Measurements from ENCODE around the gene PTPRN.

The PTPRN gene

DNA sequence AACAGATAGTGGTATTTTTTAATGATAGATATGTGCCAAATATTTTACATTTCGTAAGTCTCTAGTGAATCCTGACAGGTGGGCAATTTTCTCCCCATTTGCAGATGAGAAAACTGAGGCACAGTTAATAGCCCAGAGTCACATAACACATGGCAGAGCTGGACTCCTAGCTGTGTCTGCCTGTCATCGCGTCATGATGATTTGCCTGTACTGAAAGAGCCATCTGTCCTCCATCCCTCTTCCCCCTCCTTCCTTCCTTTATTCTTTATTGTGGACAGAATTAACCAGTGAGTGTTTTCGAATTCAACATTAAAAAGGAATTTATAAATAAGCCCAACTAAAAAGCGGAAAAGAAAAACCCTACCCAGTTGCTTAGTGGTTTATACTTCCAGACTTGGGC, 26.8 kb downstream of the PTPRN start:
- TF ChIP-seq, protein P1, sequence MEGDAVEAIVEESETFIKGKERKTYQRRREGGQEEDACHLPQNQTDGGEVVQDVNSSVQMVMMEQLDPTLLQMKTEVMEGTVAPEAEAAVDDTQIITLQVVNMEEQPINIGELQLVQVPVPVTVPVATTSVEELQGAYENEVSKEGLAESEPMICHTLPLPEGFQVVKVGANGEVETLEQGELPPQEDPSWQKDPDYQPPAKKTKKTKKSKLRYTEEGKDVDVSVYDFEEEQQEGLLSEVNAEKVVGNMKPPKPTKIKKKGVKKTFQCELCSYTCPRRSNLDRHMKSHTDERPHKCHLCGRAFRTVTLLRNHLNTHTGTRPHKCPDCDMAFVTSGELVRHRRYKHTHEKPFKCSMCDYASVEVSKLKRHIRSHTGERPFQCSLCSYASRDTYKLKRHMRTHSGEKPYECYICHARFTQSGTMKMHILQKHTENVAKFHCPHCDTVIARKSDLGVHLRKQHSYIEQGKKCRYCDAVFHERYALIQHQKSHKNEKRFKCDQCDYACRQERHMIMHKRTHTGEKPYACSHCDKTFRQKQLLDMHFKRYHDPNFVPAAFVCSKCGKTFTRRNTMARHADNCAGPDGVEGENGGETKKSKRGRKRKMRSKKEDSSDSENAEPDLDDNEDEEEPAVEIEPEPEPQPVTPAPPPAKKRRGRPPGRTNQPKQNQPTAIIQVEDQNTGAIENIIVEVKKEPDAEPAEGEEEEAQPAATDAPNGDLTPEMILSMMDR (IDR thresholded peaks at IDR 0.05; ENCODE audit: insufficient read depth, low read depth, low read length, missing control alignments): no peak
- no peak for DNase-seq (ENCODE audit: low read depth)
- no peak overlapping the region for H3K4me3 ChIP-seq (ENCODE audit: low read length)

DNA sequence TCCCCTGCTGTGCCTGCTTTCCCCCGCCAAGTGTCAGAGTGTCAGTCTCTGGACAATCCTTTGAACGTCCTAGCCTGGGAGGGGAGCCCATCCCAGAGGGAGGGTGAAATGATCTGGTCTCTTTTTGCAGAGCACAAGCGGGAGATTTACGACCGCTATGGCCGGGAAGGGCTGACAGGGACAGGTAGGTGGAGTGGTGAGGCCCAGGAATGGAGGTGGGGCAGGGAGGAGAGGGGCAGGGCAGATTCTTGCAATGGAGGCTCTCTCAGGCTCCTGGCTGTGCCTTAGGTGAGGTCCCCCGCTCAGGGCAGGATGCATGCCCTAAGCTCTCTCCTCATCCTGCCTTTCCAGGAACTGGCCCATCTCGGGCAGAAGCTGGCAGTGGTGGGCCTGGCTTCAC, 27.6 kb downstream of the PTPRN start:
- H3K4me3 ChIP-seq (ENCODE audit: low read length): no peak overlapping the region
- TF ChIP-seq, protein P1 (IDR thresholded peaks at IDR 0.05; ENCODE audit: insufficient read depth, low read depth, low read length, missing control alignments): no peak
- no peak for DNase-seq (ENCODE audit: low read depth)

DNA sequence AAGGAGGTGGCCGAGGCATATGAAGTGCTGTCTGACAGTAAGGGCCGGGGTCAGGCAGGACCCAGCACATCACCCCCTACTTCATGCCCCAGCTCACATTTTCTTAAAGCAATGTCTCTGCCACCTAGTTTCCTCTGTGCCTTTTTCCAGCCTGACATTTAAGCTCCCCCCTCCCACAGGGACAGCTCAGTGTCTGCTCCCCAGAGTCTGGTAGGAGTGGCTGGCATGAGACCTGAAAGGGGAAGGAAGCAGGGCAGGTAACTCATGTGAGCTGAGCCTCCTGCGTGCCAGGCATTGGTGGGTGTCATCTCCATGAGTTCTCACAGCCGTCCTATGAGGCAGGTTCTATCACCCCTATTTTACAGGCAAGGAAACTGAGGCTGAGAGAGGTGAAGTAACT, 28.6 kb downstream of the PTPRN start:
- no peak overlapping the region for H3K4me3 ChIP-seq (ENCODE audit: low read length)
- no peak for DNase-seq (ENCODE audit: low read depth)
- TF ChIP-seq, protein P1 (IDR thresholded peaks at IDR 0.05; ENCODE audit: insufficient read depth, low read depth, low read length, missing control alignments): no peak

DNA sequence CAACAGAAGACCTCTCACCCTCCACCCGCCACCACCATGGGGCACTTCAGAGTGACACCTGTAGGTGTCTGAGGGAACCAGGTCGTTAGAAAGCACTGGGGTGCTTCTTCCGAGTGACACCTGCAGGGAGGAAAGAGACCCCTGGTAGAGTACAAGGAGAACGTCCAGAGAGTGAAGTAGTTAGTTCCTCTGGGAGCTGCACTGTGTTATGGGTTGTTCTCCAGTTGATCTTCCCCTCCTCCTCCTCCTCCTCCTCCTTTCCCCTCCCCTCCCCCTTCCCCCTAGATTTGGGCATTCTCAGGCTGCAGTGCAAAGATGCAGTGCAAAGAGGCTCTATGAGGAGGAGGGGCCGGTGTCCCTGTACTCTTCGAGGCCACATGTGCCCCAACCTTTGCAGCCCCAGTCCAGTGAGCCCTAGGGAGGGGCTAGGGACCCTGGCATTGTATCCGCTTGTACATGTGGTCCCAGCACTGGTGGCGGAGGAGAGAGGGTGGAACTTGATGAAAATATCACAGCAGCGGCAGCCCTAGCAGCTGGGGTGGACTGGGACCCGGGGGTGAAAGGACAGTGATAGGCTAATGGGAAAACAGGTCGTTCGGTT, 29.2 kb downstream of the PTPRN start:
- TF ChIP-seq, protein P1 (IDR thresholded peaks at IDR 0.05; ENCODE audit: insufficient read depth, low read depth, low read length, missing control alignments): peak; percentile 4
- DNase-seq (ENCODE audit: low read depth): no peak
- peak overlapping the region; percentile 68 for H3K4me3 ChIP-seq (ENCODE audit: low read length)

DNA sequence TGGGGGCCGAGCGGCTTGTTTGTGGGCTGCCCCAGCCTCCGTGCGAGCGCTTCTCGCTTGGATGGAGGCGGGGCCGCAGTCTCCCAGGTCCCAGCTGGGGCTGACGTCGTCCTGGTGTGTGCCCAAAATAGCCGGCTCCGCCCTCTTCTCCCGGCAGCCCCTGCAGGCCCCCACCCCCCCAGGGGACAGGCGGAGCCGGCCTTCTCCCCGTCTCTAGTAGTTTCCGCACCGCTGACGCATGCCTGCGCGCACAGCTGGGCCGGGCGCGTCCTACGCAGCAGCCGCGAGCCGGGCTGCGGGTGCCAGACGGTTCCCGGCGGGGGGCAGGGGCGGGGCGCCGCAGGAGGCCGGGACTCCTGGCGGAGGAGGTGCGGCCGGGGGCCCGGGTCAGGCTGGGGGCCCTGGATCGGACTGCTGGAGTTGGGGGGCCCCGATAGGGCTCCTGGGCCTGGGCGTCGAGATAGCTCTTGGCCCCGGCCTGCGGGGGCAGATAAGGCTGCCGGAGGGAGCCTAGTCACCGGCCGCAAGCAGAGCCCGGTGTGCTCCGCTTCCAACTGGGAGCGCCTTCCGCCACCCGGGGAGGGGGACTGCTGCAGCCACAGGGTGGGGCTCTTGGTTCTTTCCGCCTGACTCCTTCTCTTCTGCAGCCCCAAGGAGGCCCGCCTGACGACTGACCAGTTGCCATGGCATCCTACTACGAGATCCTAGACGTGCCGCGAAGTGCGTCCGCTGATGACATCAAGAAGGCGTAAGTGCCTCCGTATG, 29.9 kb downstream of the PTPRN start, which contains the start of gene DNAJB2:
DNAJB2 (plus strand) TSS at position 216 of the 765 bp plus-strand sequence; CDS start at position 684, 468 bp downstream.
- peak; percentile 100 for DNase-seq (ENCODE audit: low read depth)
- TF ChIP-seq, protein P1 (IDR thresholded peaks at IDR 0.05; ENCODE audit: insufficient read depth, low read depth, low read length, missing control alignments): no peak
- peak within 1 kb of the TSS; percentile 68 for H3K4me3 ChIP-seq (ENCODE audit: low read length)

DNA sequence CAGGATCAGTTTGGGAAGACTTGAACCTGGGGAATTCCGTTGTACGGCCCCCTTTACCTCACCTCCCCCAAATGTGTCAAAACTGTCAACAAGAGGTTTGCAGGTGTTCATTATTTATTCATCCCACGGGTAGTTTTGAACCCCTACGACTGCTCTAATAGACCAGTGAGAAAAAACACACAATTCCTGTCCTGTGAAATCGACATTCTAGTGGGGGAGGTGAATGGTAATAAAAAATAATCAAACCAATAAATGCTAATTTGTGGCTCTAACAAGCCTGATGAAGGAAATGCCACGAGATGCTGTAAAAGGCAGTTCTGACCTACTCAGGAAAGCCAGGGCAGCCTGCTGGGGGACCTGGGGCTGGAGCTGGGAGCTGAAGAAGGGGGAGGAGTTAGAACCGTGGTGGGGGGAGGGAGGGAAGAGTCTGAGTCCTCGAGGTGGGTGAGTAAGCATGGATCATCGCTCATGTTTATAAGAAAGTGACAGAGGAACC, 30.5 kb downstream of the PTPRN start:
- TF ChIP-seq, protein P1 (IDR thresholded peaks at IDR 0.05; ENCODE audit: insufficient read depth, low read depth, low read length, missing control alignments): no peak
- no peak for DNase-seq (ENCODE audit: low read depth)
- H3K4me3 ChIP-seq (ENCODE audit: low read length): peak overlapping the region; percentile 21

Data from epithelial cell of esophagus (primary cell).